Nephron (organoid): ENCODE measurements around the gene CEP44.

Source experiments
- H3K27ac Mint-ChIP-seq, 3 experiments: 2 replicates each; pipeline ENCODE4 v1.8.0; 2020; ENCODE audit warnings: mixed read lengths in 3 of 3, mild to moderate bottlenecking in 2 of 3, moderate library complexity in 1 of 3
- H3K27me3 Mint-ChIP-seq: 2 replicates; pipeline ENCODE4 v1.8.0; 2021; ENCODE audit warnings: low read depth, mild to moderate bottlenecking, moderate library complexity, mixed read lengths
- H3K36me3 Mint-ChIP-seq: 2 replicates; pipeline ENCODE4 v1.8.0; 2020; ENCODE audit warnings: low read depth, mixed read lengths
- H3K4me1 Mint-ChIP-seq: 2 replicates; pipeline ENCODE4 v1.8.0; 2020; ENCODE audit warnings: mixed read lengths
- H3K4me3 Mint-ChIP-seq, 3 experiments: 2 replicates each; pipeline ENCODE4 v1.8.0; 2020; ENCODE audit warnings: mild to moderate bottlenecking in 3 of 3, mixed read lengths in 3 of 3, moderate library complexity in 2 of 3
- H3K9me3 Mint-ChIP-seq: 2 replicates; pipeline ENCODE4 v1.8.0; 2020; ENCODE audit warnings: mixed read lengths
- CTCF ChIP-seq, 3 experiments: fragments of 200-600 bp; sonication (generic); IDR thresholded peaks; one replicate each; pipeline ENCODE4 v1.5.0; 2021; ENCODE audit warnings: antibody characterized with exemption in 3 of 3; ENCODE audit not compliant: unreplicated experiment in 3 of 3

Gene CEP44

GRCh38 chr4:174266416-174266815, 17.3 kb upstream of the CEP44 start:
- no peaks in the 10 kb centered on the region for H3K9me3 Mint-ChIP-seq
- H3K4me1 Mint-ChIP-seq: peaks cover 5% of the 10 kb centered on the region
- H3K27me3 Mint-ChIP-seq: no peaks in the 10 kb centered on the region
- TF ChIP-seq CTCF (IDR thresholded peaks at IDR 0.05; ENCODE audit: unreplicated experiment in 3 of 3): no peak
- H3K36me3 Mint-ChIP-seq: no peaks in the 10 kb centered on the region
- no peak overlapping the region for H3K4me3 Mint-ChIP-seq
- no peak overlapping the region for H3K27ac Mint-ChIP-seq

- H3K27ac Mint-ChIP-seq: no peak overlapping the region
- no peaks in the 10 kb centered on the region for H3K27me3 Mint-ChIP-seq
- H3K4me1 Mint-ChIP-seq: no peaks in the 10 kb centered on the region
- H3K9me3 Mint-ChIP-seq: no peaks in the 10 kb centered on the region
- no peak overlapping the region for H3K4me3 Mint-ChIP-seq
- no peak for TF ChIP-seq CTCF (IDR thresholded peaks at IDR 0.05; ENCODE audit: unreplicated experiment in 3 of 3)
- no peaks in the 10 kb centered on the region for H3K36me3 Mint-ChIP-seq
These were observed 9.8 kb upstream of the CEP44 start for GRCh38 chr4:174273930-174274329.

- Mint-ChIP-seq H3K36me3 (peaks cover 5% of the 10 kb centered on the region), H3K27me3 (no peaks in the 10 kb centered on the region), H3K9me3 (peaks cover 4% of the 10 kb centered on the region), H3K4me3 (no peak overlapping the region), H3K4me1 (no peaks in the 10 kb centered on the region), H3K27ac (no peak overlapping the region)
- no peak for TF ChIP-seq CTCF (IDR thresholded peaks at IDR 0.05; ENCODE audit: unreplicated experiment in 3 of 3)
These were observed 9.3 kb upstream of the CEP44 start for GRCh38 chr4:174274436-174274835.

- H3K9me3 Mint-ChIP-seq: peaks cover 5% of the 10 kb centered on the region
- no peaks in the 10 kb centered on the region for H3K27me3 Mint-ChIP-seq
- peaks cover 12% of the 10 kb centered on the region for H3K36me3 Mint-ChIP-seq
- H3K27ac Mint-ChIP-seq: no peak overlapping the region
- H3K4me1 Mint-ChIP-seq: no peaks in the 10 kb centered on the region
- H3K4me3 Mint-ChIP-seq: no peak overlapping the region
- TF ChIP-seq CTCF (IDR thresholded peaks at IDR 0.05; ENCODE audit: unreplicated experiment in 3 of 3): no peak
These were observed 8.6 kb upstream of the CEP44 start for GRCh38 chr4:174275101-174275500.

GRCh38 chr4:174277433-174277832, 6.3 kb upstream of the CEP44 start:
- Mint-ChIP-seq H3K27ac (no peak overlapping the region), H3K9me3 (peaks cover 5% of the 10 kb centered on the region), H3K4me1 (peaks cover 13% of the 10 kb centered on the region)

More at GRCh38 chr4:174277433-174277832, 6.3 kb upstream of the CEP44 start:
- TF ChIP-seq CTCF (IDR thresholded peaks at IDR 0.05; ENCODE audit: unreplicated experiment in 3 of 3): no peak
- no peaks in the 10 kb centered on the region for H3K27me3 Mint-ChIP-seq
- no peak overlapping the region for H3K4me3 Mint-ChIP-seq
- H3K36me3 Mint-ChIP-seq: peaks cover 17% of the 10 kb centered on the region
